Measurements from ENCODE around the gene ZFR. TPM values are rescaled to one million over a fixed set of nuclear protein-coding genes. Genes with fewer than 3 reads are reported as not detected.

The ZFR gene
- total and polyA plus RNA-seq, 11 donors: 18.2 to 79.9 (median 57.8) TPM

DNA sequence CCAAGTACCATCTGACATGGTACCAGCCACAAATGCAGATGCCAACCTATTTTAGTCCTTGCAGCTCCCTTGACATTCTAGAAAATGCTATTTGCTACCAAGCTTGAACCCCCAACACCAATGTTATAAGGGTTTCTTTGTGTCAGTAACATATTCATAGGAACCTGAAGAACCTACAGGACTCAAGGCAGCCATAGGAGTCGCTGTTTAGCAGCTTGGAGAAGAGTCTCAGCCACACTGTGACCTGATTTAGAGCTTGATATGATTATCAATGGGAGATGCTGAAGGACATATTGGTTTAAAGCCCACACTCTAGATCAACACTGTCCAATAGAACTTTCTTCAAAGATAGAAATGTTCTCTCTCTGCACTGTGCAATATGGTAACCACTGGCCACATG, 6.4 kb upstream of the ZFR start:
- intact Hi-C loops (cut with DNase I): no loop called here
- DNase-seq (no peak), ATAC-seq (no peak)
- H3K36me3 ChIP-seq: no peaks in the 10 kb centered on the region
- H3K4me3 ChIP-seq: no peak overlapping the region
- peaks cover 0 to 5% (median 0%) of the 10 kb centered on the region in 12 donors for H3K4me1 ChIP-seq
- no peak overlapping the region for H3K27ac ChIP-seq
- WGBS, 4 donors: 58 to 66% (median 64%) methylated on average over 1 of the region's 1 CpG
- no peaks in the 10 kb centered on the region for H3K27me3 ChIP-seq
- TF ChIP-seq, protein P1, sequence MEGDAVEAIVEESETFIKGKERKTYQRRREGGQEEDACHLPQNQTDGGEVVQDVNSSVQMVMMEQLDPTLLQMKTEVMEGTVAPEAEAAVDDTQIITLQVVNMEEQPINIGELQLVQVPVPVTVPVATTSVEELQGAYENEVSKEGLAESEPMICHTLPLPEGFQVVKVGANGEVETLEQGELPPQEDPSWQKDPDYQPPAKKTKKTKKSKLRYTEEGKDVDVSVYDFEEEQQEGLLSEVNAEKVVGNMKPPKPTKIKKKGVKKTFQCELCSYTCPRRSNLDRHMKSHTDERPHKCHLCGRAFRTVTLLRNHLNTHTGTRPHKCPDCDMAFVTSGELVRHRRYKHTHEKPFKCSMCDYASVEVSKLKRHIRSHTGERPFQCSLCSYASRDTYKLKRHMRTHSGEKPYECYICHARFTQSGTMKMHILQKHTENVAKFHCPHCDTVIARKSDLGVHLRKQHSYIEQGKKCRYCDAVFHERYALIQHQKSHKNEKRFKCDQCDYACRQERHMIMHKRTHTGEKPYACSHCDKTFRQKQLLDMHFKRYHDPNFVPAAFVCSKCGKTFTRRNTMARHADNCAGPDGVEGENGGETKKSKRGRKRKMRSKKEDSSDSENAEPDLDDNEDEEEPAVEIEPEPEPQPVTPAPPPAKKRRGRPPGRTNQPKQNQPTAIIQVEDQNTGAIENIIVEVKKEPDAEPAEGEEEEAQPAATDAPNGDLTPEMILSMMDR (IDR thresholded peaks at IDR 0.05): no peak
- TF ChIP-seq POLR2A (IDR thresholded peaks at IDR 0.05): no peak
- no peaks in the 10 kb centered on the region for H3K9me3 ChIP-seq

DNA sequence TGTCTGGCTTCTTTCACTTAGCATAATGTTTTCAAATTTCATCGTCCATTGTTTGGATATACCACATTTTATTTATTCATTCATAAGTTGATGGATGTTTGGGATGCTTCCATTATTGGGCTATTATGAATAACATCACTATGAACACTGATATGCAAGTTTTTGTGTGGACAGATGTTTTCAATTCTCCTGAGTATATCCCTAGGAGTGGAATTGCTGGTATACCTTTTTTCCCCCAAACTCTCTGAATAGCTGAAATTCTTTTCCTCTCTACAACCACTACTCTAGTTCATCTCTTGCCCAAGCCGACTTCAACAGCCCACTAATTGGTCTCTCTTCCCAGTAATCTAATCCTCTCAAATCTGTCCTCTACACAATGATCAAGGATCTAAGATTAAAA, 4.7 kb upstream of the ZFR start:
- Histone ChIP-seq H3K36me3 (no peaks in the 10 kb centered on the region), H3K27ac (no peak overlapping the region), H3K9me3 (no peaks in the 10 kb centered on the region), H3K4me3 (no peak overlapping the region), H3K27me3 (no peaks in the 10 kb centered on the region), H3K4me1 (peaks cover 0 to 15% (median 1%) of the 10 kb centered on the region in 12 donors)
- ATAC-seq: no peak
- TF ChIP-seq, protein P1 (IDR thresholded peaks at IDR 0.05): no peak
- no peak for TF ChIP-seq POLR2A (IDR thresholded peaks at IDR 0.05)
- 73 to 91% (median 86%) methylated on average over 1 to 2 of the region's 2 CpGs for WGBS, 4 donors
- no peak for DNase-seq
- intact Hi-C loops (cut with DNase I): no loop called here

DNA sequence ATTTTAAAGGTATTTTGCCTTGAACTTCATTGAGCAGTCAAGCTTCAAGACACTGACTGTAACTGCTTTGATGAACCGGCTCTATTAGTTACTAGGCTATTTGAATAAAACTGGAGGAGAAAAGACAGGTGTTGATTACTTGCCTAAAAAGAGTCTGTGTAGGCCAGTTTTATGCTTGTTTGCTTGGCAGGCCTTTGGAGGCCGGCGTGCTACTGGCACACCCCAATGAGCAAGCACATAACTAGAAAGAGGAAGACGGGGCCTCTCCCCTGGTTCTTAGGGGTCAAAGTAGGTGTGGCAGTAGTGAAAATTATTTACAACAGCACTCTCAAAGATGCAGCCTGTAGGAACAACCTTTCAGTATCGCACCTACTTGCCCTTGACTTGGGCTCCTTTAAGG, 2.1 kb upstream of the ZFR start:
- DNase-seq (no peak), ATAC-seq (no peak)
- no peaks in the 10 kb centered on the region for H3K9me3 ChIP-seq
- 90 to 99% (median 94%) methylated on average over 5 of the region's 5 CpGs for WGBS, 4 donors
- no peak overlapping the region for H3K4me3 ChIP-seq
- no peak for TF ChIP-seq POLR2A (IDR thresholded peaks at IDR 0.05)
- TF ChIP-seq, protein P1 (IDR thresholded peaks at IDR 0.05): no peak
- intact Hi-C loops (cut with DNase I): no loop called here
- no peaks in the 10 kb centered on the region for H3K27me3 ChIP-seq
- H3K4me1 ChIP-seq: peaks cover 0 to 34% (median 17%) of the 10 kb centered on the region in 12 donors
- no peak overlapping the region for H3K27ac ChIP-seq
- no peaks in the 10 kb centered on the region for H3K36me3 ChIP-seq

DNA sequence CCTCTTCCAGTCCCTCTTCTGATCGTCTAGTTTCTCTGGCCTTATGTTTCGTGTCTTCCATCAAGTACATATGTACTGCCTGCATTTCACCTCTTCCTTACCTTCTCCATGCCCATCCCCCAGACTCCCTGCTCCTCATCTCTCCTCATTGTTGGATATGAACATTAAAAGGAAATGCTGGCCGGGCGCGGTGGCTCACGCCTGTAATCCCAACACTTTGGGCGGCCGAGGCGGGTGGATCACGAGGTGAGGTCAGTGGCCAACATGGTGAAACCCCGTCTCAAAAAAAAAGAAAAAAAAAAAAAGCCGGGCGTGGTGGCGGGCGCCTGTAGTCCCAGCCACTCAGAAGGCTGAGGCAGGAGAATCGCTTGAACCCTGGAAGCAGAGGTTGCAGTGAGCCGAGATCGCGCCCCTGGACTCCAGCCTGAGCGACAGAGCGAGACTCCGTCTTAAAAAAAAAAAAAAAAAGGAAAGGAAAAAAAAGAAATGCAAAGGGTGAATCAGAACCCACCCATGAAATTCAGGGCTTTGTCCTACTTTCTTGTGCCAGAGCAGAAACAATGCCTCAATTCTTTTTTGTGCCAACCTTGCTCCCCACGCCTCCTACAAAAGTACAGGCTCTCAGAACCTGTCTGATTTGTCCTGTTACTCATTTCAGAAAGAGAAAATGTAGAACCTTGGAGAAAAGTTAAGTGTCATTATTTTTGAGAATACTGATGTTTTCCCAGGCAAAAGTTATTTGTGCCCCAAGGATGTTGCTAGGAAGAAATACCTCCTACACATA, 1.5 kb upstream of the ZFR start:
- H3K9me3 ChIP-seq: no peaks in the 10 kb centered on the region
- H3K36me3 ChIP-seq: no peaks in the 10 kb centered on the region
- ATAC-seq: no peak
- TF ChIP-seq, protein P1 (IDR thresholded peaks at IDR 0.05): no peak
- no peak for TF ChIP-seq POLR2A (IDR thresholded peaks at IDR 0.05)
- H3K4me3 ChIP-seq: no peak overlapping the region
- H3K4me1 ChIP-seq: peaks cover 0 to 40% (median 20%) of the 10 kb centered on the region in 12 donors
- intact Hi-C loops (cut with DNase I): no loop called here
- no peaks in the 10 kb centered on the region for H3K27me3 ChIP-seq
- WGBS, 4 donors: 84 to 91% (median 89%) methylated on average over 23 of the region's 23 CpGs
- no peak for DNase-seq
- no peak overlapping the region for H3K27ac ChIP-seq
